Natural killer cell (primary cell): ENCODE data around the gene CILP2. TPM values are rescaled to one million over a fixed set of nuclear protein-coding genes. Genes with fewer than 3 reads are reported as not detected.

ENCODE experiments used
- ATAC-seq, 3 donors: fragments of 150-1000 bp in 2 of 3; fragments of 200-7000 bp in 1 of 3; cut with Tn5 transposase; 1 replicate in 1 of 3; 2 replicates in 2 of 3; pipeline ENCODE4 v1.10.0; 2021; ENCODE audit warnings: mild to moderate bottlenecking in 2 of 3, moderate library complexity in 2 of 3
- DNase-seq, 2 donors: peaks; one replicate each; pipeline versions ENCODE4 v3.0.0 to v3.0.0-alpha.2; 2013 to 2021; ENCODE audit warnings: mixed read lengths in 1 of 2
- H3K27ac ChIP-seq: one replicate; pipeline ENCODE4 v1.5.1; 2013; ENCODE audit warnings: mild to moderate bottlenecking, low read length
- H3K27me3 ChIP-seq: one replicate; pipeline ENCODE4 v1.6.1; 2013; ENCODE audit warnings: low read length; ENCODE audit not compliant: control insufficient read depth, insufficient read depth
- H3K36me3 ChIP-seq: one replicate; pipeline ENCODE4 v1.6.1; 2013; ENCODE audit warnings: low read length; ENCODE audit not compliant: control insufficient read depth, insufficient read depth
- H3K4me1 ChIP-seq: one replicate; pipeline ENCODE4 v1.6.1; 2013; ENCODE audit warnings: low read length; ENCODE audit not compliant: control insufficient read depth, insufficient read depth
- H3K4me3 ChIP-seq: one replicate; pipeline ENCODE4 v1.5.1; 2013; ENCODE audit warnings: low read length
- H3K9me3 ChIP-seq: one replicate; pipeline ENCODE4 v1.6.1; 2013; ENCODE audit warnings: low read length; ENCODE audit not compliant: control insufficient read depth, insufficient read depth
- H3K27ac Mint-ChIP-seq, 2 donors: one replicate each; pipeline ENCODE4 v1.8.0; 2022; ENCODE audit warnings: mild to moderate bottlenecking in 2 of 2, mixed read lengths in 2 of 2, moderate library complexity in 1 of 2
- H3K27me3 Mint-ChIP-seq, 2 donors: one replicate each; pipeline ENCODE4 v1.8.0; 2022; ENCODE audit warnings: low read depth in 2 of 2, mixed read lengths in 2 of 2
- H3K36me3 Mint-ChIP-seq: one replicate; pipeline ENCODE4 v1.8.0; 2022; ENCODE audit warnings: mixed read lengths
- H3K4me1 Mint-ChIP-seq, 2 donors: one replicate each; pipeline ENCODE4 v1.8.0; 2022; ENCODE audit warnings: mixed read lengths in 2 of 2
- H3K4me3 Mint-ChIP-seq: one replicate; pipeline ENCODE4 v1.8.0; 2022; ENCODE audit warnings: mild to moderate bottlenecking, moderate library complexity, mixed read lengths
- H3K9me3 Mint-ChIP-seq, 2 donors: one replicate each; pipeline ENCODE4 v1.8.0; 2022; ENCODE audit warnings: mixed read lengths in 2 of 2
- WGBS: methylation state at CpG from one replicate; pipeline ENCODE4 v1.1.7; 2013; ENCODE audit warnings: missing lambda C conversion rate; ENCODE audit not compliant: insufficient coverage; 5-methylcytosine and 5-hydroxymethylcytosine counted together
- intact Hi-C: fragments of 100-400 bp; cut with micrococcal nuclease; formaldehyde crosslinking; loops from one replicate; pipeline ENCODE4 v1.14.2; 2022
- total RNA-seq, 4 donors: library from RNA; stranded (reverse); fragments of 120-200 nt in 1 of 4; gene quantifications; one replicate each; pipeline versions ENCODE4 v1.2.3 to v1.2.4, GENCODE V29; 2013 to 2022
- TF ChIP-seq, protein P1 (sequence below): fragments of 200-600 bp; IDR thresholded peaks from one replicate; pipeline ENCODE4 v1.8.0; 2022; ENCODE audit warnings: antibody characterized with exemption

CILP2 gene, protein sequence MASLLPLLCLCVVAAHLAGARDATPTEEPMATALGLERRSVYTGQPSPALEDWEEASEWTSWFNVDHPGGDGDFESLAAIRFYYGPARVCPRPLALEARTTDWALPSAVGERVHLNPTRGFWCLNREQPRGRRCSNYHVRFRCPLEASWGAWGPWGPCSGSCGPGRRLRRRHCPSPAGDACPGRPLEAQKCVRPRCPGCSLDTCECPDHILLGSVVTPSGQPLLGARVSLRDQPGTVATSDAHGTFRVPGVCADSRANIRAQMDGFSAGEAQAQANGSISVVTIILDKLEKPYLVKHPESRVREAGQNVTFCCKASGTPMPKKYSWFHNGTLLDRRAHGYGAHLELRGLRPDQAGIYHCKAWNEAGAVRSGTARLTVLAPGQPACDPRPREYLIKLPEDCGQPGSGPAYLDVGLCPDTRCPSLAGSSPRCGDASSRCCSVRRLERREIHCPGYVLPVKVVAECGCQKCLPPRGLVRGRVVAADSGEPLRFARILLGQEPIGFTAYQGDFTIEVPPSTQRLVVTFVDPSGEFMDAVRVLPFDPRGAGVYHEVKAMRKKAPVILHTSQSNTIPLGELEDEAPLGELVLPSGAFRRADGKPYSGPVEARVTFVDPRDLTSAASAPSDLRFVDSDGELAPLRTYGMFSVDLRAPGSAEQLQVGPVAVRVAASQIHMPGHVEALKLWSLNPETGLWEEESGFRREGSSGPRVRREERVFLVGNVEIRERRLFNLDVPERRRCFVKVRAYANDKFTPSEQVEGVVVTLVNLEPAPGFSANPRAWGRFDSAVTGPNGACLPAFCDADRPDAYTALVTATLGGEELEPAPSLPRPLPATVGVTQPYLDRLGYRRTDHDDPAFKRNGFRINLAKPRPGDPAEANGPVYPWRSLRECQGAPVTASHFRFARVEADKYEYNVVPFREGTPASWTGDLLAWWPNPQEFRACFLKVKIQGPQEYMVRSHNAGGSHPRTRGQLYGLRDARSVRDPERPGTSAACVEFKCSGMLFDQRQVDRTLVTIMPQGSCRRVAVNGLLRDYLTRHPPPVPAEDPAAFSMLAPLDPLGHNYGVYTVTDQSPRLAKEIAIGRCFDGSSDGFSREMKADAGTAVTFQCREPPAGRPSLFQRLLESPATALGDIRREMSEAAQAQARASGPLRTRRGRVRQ
- total RNA-seq, result under 1 TPM; 0.05 to 0.20 (median 0.11) TPM
- total RNA-seq (2013), result not detected

DNA sequence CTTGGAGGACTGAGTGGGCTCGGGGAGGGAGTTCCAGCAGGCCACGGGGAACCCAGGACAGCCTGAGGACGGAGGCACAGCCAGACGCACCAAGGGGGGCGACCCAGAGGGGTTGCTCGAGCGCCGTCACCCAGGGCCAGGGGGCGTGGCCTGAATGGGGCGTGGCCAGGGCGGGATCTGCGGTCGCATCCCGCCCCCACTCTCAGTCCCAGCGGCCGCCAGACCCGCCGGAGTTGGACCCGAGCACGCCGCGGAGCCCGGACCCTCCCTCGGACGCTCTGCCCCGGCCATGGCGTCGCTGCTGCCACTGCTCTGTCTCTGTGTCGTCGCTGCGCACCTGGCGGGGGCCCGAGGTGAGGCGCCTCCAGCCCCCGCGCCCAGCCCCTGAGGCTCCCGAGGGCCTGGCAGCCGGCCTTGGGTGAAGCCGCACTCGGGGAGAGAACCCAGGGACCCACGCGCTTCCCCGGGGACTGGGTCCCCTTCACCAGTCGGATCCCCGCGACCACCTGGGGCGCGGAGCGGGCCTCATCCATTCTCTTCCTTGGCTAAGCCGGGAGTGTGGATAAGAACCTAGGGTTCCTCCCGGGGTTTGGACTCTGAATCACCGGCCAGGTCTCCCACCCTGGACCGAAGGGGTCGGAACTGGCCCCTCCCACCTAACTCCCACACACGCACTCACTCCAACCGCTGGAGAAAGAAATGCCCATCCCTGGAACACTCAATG, at the start of gene CILP2:
TSS of gene CILP2 (plus strand) at position 205 of the 724 bp plus-strand sequence. CDS start at position 290, 85 bp downstream.
- peaks cover 13 to 42% of the 10 kb centered on the region in 2 donors for H3K4me1 Mint-ChIP-seq
- Histone ChIP-seq H3K4me1 (peaks cover 37% of the 10 kb centered on the region), H3K36me3 (no peaks in the 10 kb centered on the region), H3K9me3 (no peaks in the 10 kb centered on the region), H3K4me3 (no peak within 1 kb of the TSS), H3K27me3 (peaks cover 16% of the 10 kb centered on the region), H3K27ac (no peak within 1 kb of the TSS)
- no peaks in the 10 kb centered on the region for H3K36me3 Mint-ChIP-seq
- peak within 1 kb of the TSS; percentile 45 to 75 for H3K27ac Mint-ChIP-seq
- TF ChIP-seq, protein P1, sequence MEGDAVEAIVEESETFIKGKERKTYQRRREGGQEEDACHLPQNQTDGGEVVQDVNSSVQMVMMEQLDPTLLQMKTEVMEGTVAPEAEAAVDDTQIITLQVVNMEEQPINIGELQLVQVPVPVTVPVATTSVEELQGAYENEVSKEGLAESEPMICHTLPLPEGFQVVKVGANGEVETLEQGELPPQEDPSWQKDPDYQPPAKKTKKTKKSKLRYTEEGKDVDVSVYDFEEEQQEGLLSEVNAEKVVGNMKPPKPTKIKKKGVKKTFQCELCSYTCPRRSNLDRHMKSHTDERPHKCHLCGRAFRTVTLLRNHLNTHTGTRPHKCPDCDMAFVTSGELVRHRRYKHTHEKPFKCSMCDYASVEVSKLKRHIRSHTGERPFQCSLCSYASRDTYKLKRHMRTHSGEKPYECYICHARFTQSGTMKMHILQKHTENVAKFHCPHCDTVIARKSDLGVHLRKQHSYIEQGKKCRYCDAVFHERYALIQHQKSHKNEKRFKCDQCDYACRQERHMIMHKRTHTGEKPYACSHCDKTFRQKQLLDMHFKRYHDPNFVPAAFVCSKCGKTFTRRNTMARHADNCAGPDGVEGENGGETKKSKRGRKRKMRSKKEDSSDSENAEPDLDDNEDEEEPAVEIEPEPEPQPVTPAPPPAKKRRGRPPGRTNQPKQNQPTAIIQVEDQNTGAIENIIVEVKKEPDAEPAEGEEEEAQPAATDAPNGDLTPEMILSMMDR, result no peak
- no peaks in the 10 kb centered on the region for H3K9me3 Mint-ChIP-seq
- DNase-seq (peak in 1 of 2 donors; percentile 65), ATAC-seq (peak in 1 of 3 donors; percentile 24)
- peak within 1 kb of the TSS; percentile 84 for H3K4me3 Mint-ChIP-seq
- 9% methylated on average over 56 of the region's 56 CpGs for WGBS
- intact Hi-C loops, result no loop called here
- H3K27me3 Mint-ChIP-seq, result peaks cover 0 to 17% of the 10 kb centered on the region in 2 donors

DNA sequence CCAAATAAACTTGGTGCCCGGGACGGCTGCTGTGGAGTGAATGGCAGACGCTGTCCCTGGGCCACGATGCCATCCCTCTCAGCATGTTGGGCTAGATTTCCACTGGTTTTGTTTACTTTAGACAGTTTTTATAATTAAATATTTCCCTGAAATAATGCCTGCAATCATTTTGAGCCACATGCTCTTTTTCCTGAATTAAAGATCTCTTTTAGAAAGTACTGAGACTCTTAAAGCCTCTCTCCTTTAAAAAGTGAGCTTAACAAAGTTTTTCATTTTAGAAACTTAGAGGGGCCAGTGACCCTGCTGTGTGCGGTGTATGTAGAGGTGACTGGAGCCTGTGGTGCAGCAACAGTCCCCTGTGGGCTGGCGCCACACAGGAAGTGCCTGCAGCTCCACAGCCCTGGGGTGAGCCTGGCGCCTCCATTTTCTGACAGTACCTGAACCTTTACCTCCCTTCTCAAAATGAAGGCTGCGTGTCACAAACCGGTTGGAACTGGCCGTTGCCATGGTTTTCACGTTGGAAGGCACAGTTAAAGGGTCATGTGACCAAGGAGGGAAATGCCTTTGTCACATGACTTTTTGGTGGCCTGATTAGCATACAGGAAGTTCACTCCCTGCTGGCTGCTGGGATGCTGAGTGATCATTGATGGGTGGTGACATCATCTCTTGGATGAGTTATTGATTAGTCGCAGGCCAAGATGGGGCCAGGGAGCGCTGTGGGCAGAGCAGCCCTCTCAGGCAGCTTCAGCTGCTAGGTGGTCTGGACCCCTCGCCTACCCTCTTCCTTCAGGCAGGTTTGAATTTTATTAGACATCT, 49.0 kb upstream of the CILP2 start:
- peak; percentile 85 to 98 for DNase-seq
- peak overlapping the region; percentile 97 to 98 for H3K27ac Mint-ChIP-seq
- peaks cover 60% of the 10 kb centered on the region for H3K4me1 ChIP-seq

More for the DNA sequence above, 49.0 kb upstream of the CILP2 start:
- peaks cover 43 to 50% of the 10 kb centered on the region in 2 donors for H3K4me1 Mint-ChIP-seq
- H3K9me3 Mint-ChIP-seq, result no peaks in the 10 kb centered on the region
- intact Hi-C loops, result loop anchor here (1.0 to 5.0 kb wide), 4 partner anchors 37 to 104 kb away; partner anchors contain the start of gene GATAD2A
- WGBS, result 43% methylated on average over 14 of the region's 14 CpGs
- Histone ChIP-seq H3K36me3 (peaks cover 20% of the 10 kb centered on the region), H3K4me3 (no peak overlapping the region), H3K27me3 (no peaks in the 10 kb centered on the region), H3K27ac (peak overlapping the region; percentile 94), H3K9me3 (no peaks in the 10 kb centered on the region)
- no peaks in the 10 kb centered on the region for H3K36me3 Mint-ChIP-seq
- TF ChIP-seq, protein P1, result no peak
- peak; percentile 84 to 86 (median 86) for ATAC-seq
- no peaks in the 10 kb centered on the region for H3K27me3 Mint-ChIP-seq
- peak overlapping the region; percentile 85 for H3K4me3 Mint-ChIP-seq
